KMS-11 (cell line): Measurements from ENCODE around the gene DRD4.

Experiments
- H2AFZ ChIP-seq: fragments of 200-600 bp; sonication (generic); 2 replicates; pipeline ENCODE4 v1.6.1; 2016; ENCODE audit warnings: antibody characterized with exemption, mixed run types, low read depth
- H3K27ac ChIP-seq: fragments of 200-600 bp; sonication (generic); 2 replicates; pipeline ENCODE4 v1.6.1; 2016; ENCODE audit warnings: mild to moderate bottlenecking, mixed run types
- H3K27me3 ChIP-seq: fragments of 200-600 bp; sonication (generic); 2 replicates; pipeline ENCODE4 v1.6.1; 2017; ENCODE audit warnings: mild to moderate bottlenecking, low read depth, mixed run types, moderate library complexity; ENCODE audit not compliant: insufficient read depth
- H3K36me3 ChIP-seq: fragments of 200-600 bp; sonication (generic); 2 replicates; pipeline ENCODE4 v1.6.1; 2017; ENCODE audit warnings: mild to moderate bottlenecking, mixed run types; ENCODE audit not compliant: insufficient read depth
- H3K4me1 ChIP-seq: fragments of 200-600 bp; sonication (generic); 2 replicates; pipeline ENCODE4 v1.6.1; 2016; ENCODE audit warnings: mild to moderate bottlenecking, low read depth, mixed run types; ENCODE audit not compliant: poor library complexity, severe bottlenecking
- H3K4me2 ChIP-seq: fragments of 200-600 bp; sonication (generic); 2 replicates; pipeline ENCODE4 v1.7.0; 2016; ENCODE audit warnings: mild to moderate bottlenecking, mixed run types
- H3K4me3 ChIP-seq: fragments of 200-600 bp; sonication (generic); IDR thresholded peaks from 2 replicates; pipeline ENCODE4 v1.6.1; 2017; ENCODE audit warnings: low read depth, low read length, mixed read lengths; ENCODE audit not compliant: insufficient read depth
- H3K79me2 ChIP-seq: fragments of 200-600 bp; sonication (generic); 2 replicates; pipeline ENCODE4 v1.6.1; 2016; ENCODE audit warnings: low read depth, mixed run types; ENCODE audit not compliant: insufficient read depth
- H3K9ac ChIP-seq: fragments of 200-600 bp; sonication (generic); 2 replicates; pipeline ENCODE4 v1.6.1; 2016; ENCODE audit warnings: mild to moderate bottlenecking, mixed run types
- H4K20me1 ChIP-seq: fragments of 200-600 bp; sonication (generic); 2 replicates; pipeline ENCODE4 v1.6.1; 2016; ENCODE audit warnings: mild to moderate bottlenecking, mixed run types; ENCODE audit not compliant: insufficient read depth
- CTCF ChIP-seq: fragments of 200-600 bp; sonication (generic); conservative IDR thresholded peaks from 2 replicates; pipeline ENCODE4 v1.6.1; 2017; ENCODE audit warnings: low read depth, mild to moderate bottlenecking, antibody characterized with exemption, low read length, moderate library complexity, mixed read lengths

The DRD4 gene

GRCh38 chr11:610146-610801 is 26.8 kb upstream of the DRD4 start:
- no peaks in the 10 kb centered on the region for H3K27me3 ChIP-seq
- no peak for TF ChIP-seq CTCF
- no peak overlapping the region for H3K4me2 ChIP-seq
- H3K79me2 ChIP-seq = no peaks in the 10 kb centered on the region
- H4K20me1 ChIP-seq = no peaks in the 10 kb centered on the region
- no peak overlapping the region for H3K4me3 ChIP-seq
- peaks cover 10% of the 10 kb centered on the region for H3K4me1 ChIP-seq
- no peak overlapping the region for H2AFZ ChIP-seq
- H3K36me3 ChIP-seq = no peaks in the 10 kb centered on the region; the same call in 1 of the 2 replicates
- H3K27ac ChIP-seq = no peak overlapping the region
- H3K9ac ChIP-seq = no peak overlapping the region

- Histone ChIP-seq H3K36me3 (no peaks in the 10 kb centered on the region; the same call in 1 of the 2 replicates), H4K20me1 (no peaks in the 10 kb centered on the region), H3K4me1 (peaks cover 14% of the 10 kb centered on the region), H3K27ac (no peak overlapping the region), H3K79me2 (no peaks in the 10 kb centered on the region), H3K27me3 (no peaks in the 10 kb centered on the region), H3K4me2 (no peak overlapping the region), H3K4me3 (no peak overlapping the region), H2AFZ (no peak overlapping the region), H3K9ac (no peak overlapping the region)
- TF ChIP-seq CTCF = no peak
These were observed 25.8 kb upstream of the DRD4 start for GRCh38 chr11:611001-611996.

GRCh38 chr11:612201-612960 is 24.7 kb upstream of the DRD4 start:
- Histone ChIP-seq H2AFZ (no peak overlapping the region), H3K36me3 (no peaks in the 10 kb centered on the region; the same call in 1 of the 2 replicates), H3K9ac (no peak overlapping the region), H3K79me2 (no peaks in the 10 kb centered on the region), H3K27ac (no peak overlapping the region), H3K27me3 (no peaks in the 10 kb centered on the region), H3K4me2 (no peak overlapping the region), H3K4me1 (peaks cover 16% of the 10 kb centered on the region), H3K4me3 (no peak overlapping the region), H4K20me1 (no peaks in the 10 kb centered on the region)
- no peak; the same call in 1 of the 2 replicates for TF ChIP-seq CTCF

- peaks cover 16% of the 10 kb centered on the region for H3K4me1 ChIP-seq
- H2AFZ ChIP-seq = no peak overlapping the region
- no peak overlapping the region for H3K4me3 ChIP-seq
- no peak overlapping the region for H3K4me2 ChIP-seq
- no peaks in the 10 kb centered on the region for H3K27me3 ChIP-seq
- no peaks in the 10 kb centered on the region for H3K79me2 ChIP-seq
- H3K27ac ChIP-seq = no peak overlapping the region
- no peak for TF ChIP-seq CTCF
- no peak overlapping the region for H3K9ac ChIP-seq
- no peaks in the 10 kb centered on the region for H4K20me1 ChIP-seq
- no peaks in the 10 kb centered on the region; the same call in 1 of the 2 replicates for H3K36me3 ChIP-seq
These were observed 24.1 kb upstream of the DRD4 start for GRCh38 chr11:612961-613300.
